C4-2B (cell line): Measurements from ENCODE around the gene EFNA3.

Experiments used
- H3K27ac ChIP-seq: fragments of 450-650 bp; 2 replicates; pipeline ENCODE4 v1.5.1; 2017
- ZFX ChIP-seq: fragments of 450-650 bp; IDR thresholded peaks from 2 replicates; pipeline ENCODE4 v1.6.1; 2017
- TF ChIP-seq, protein P1 (sequence below): fragments of 450-650 bp; conservative IDR thresholded peaks from 2 replicates; pipeline ENCODE4 v1.5.1; 2017; ENCODE audit warnings: mild to moderate bottlenecking

The EFNA3 gene

DNA sequence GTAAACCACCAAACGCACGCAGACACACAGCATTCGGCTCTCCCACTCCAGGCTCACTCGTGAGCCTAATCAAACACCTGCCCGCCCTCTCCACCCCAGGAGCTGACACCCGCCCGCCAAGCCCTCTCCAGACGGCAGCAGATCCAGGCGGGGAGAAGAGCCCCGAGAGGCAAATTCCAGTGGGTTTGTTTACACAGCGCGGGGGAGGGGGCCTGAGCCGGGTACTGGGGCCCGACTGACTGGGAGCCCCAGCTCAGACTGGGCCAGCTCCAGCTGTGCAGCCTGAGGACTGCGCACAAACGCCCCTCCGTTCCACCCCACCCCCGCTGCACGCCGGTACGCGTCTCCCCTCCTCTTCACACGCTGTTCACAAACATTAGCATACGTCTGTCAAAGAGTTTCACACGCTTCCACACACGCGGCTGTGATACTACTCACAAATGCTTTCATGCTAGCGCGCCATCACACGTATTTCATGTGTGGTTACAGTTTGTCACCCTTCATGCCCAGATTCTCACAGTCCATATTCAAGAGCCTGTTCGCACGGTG is 48.0 kb downstream of the EFNA3 start:
- H3K27ac ChIP-seq = peak overlapping the region; percentile 95
- TF ChIP-seq, protein P1, sequence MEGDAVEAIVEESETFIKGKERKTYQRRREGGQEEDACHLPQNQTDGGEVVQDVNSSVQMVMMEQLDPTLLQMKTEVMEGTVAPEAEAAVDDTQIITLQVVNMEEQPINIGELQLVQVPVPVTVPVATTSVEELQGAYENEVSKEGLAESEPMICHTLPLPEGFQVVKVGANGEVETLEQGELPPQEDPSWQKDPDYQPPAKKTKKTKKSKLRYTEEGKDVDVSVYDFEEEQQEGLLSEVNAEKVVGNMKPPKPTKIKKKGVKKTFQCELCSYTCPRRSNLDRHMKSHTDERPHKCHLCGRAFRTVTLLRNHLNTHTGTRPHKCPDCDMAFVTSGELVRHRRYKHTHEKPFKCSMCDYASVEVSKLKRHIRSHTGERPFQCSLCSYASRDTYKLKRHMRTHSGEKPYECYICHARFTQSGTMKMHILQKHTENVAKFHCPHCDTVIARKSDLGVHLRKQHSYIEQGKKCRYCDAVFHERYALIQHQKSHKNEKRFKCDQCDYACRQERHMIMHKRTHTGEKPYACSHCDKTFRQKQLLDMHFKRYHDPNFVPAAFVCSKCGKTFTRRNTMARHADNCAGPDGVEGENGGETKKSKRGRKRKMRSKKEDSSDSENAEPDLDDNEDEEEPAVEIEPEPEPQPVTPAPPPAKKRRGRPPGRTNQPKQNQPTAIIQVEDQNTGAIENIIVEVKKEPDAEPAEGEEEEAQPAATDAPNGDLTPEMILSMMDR = no peak
- no peak for TF ChIP-seq ZFX

DNA sequence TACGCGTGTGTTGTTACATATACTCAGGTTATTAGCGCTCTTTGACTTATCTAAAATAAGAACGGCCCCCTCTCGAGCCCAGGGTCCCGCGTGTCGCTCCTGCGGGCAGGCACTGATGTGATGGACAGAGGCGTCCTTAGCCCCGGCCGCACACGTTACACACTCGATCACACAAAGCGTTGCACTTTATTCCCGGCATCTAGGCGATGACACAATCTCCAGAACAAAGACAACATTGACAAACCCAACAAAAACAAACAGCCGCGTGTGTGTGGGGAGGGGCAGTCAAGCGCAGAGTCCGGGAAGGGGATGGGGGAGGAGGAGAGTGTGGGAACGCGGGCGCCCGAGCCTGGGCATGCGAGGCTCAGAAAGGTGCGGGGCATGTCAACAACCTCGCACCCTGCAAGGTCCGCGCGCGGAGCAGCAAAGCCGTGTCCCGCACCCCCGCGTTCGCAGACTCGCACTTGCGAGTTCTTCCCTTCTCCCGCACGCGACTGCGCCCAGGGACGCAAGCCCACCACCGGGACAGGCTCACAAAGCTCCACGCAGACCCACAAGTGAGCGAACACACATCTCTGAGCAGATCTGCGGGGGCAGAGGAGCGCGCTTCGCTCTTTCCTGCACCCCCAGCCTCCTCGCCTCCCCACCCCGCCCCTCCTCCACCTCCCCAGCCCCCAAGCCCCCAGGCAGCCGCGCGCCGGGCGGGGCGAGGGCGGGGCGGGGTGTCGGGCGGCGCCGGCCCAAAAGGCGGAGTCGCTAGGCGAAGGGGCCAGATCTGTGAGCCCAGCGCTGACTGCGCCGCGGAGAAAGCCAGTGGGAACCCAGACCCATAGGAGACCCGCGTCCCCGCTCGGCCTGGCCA is 48.7 kb downstream of the EFNA3 start, which contains the start of gene EFNA1:
EFNA1 (plus strand) TSS at position 772 of the 862 bp plus-strand sequence. CDS start 102 bp downstream, outside the sequence.
- peak within 1 kb of the TSS; percentile 95 for H3K27ac ChIP-seq
- TF ChIP-seq ZFX = no peak
- TF ChIP-seq, protein P1 = no peak

DNA sequence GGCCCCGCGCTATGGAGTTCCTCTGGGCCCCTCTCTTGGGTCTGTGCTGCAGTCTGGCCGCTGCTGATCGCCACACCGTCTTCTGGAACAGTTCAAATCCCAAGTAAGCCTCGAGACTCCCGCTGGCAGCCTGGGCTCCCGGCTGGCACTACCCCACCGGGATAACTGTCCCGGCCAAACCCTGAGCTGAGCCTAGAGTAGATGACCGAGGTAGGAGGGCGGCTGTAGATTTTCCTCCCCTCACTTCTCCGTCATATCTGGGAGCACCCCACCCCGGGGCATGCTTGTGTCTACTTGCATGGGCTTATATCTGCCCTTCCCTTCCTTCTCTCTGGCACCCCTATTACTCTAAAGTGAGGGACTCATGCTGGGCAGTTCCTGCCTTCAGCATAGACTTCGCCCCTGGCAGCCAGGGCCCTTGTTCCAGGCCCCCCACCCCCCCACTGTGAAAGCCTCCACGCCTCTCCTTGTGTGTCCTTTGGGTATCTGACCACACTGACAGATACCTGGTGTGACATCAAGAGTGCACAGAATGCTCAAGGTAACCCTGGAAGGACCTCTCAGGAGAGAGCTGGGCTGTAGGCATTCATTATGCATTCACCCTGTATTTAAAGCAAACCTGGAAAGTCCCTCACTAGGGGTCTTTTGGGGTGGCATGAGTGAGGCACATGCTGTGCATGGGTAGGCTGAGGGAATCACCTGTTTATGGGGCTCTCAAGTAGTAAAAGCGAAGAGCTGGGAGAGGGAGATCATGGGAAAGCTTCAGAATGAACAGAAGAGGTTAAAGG is 49.5 kb downstream of the EFNA3 start:
- peak overlapping the region; percentile 95 for H3K27ac ChIP-seq
- TF ChIP-seq, protein P1 = no peak
- no peak for TF ChIP-seq ZFX

GRCh38 chr1:155128755-155129473 is 50.3 kb downstream of the EFNA3 start:
- peak overlapping the region; percentile 95 for H3K27ac ChIP-seq
- TF ChIP-seq ZFX = no peak
- TF ChIP-seq, protein P1 = no peak

DNA sequence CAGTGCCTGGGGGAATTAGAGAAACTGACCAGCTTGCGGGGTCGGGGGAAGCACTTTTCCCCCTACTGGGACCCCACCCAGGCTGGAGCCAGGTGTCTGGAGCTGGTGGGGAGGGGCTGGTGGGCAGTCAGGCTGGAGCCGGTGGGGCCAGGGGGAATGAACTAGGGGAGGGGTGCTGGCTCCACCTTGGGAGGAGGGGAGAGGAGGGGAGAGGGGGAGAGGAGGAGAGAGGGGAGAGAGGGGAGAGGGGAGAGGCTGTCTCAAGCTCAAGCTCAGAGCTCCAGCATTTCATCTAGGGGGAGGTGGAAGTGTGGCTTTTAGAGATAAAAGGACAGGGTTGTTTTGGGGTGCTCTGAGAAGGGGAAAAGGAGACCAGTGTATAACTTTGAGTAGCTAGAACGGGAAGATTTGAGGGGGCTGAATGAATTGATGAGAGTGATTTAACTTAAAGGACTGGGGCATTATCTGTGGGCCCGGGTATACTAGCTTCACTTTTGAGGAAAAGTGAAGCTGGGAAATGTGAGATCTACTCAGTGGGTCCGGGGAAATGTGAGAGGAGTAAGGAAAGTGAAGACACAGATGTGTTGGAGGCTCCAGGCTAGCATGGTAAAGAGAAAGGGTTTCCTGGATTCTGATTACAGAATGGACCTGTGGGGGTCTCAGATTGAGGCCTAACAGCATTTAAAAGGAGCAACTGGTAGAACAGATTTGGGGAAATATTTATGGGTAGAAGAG is 51.8 kb downstream of the EFNA3 start:
- TF ChIP-seq ZFX = no peak
- TF ChIP-seq, protein P1 = no peak
- peak overlapping the region; percentile 95 for H3K27ac ChIP-seq

GRCh38 chr1:155131285-155131684 is 52.6 kb downstream of the EFNA3 start:
- peak overlapping the region; percentile 95 for H3K27ac ChIP-seq
- TF ChIP-seq, protein P1 = no peak
- no peak for TF ChIP-seq ZFX
